T47D (cell line): ENCODE measurements around the gene PEX11B.

Experiments
- DNase-seq, 2 experiments: peaks; one replicate each; pipeline versions ENCODE4 v3.0.0 to v3.0.0-alpha.2; 2011 to 2012; ENCODE audit warnings: low read depth in 1 of 2, low spot score in 1 of 2
- JUND ChIP-seq: IDR thresholded peaks from 2 replicates; pipeline ENCODE4 v1.6.1; 2012; ENCODE audit warnings: low read depth
- in situ Hi-C: cut with HindIII; loops from 2 replicates; pipeline ENCODE4 v1.10.0; 2016; ENCODE audit warnings: low sequenced_read_pairs, low pct_unique_long_range_greater_than_20kb

Gene PEX11B

DNA sequence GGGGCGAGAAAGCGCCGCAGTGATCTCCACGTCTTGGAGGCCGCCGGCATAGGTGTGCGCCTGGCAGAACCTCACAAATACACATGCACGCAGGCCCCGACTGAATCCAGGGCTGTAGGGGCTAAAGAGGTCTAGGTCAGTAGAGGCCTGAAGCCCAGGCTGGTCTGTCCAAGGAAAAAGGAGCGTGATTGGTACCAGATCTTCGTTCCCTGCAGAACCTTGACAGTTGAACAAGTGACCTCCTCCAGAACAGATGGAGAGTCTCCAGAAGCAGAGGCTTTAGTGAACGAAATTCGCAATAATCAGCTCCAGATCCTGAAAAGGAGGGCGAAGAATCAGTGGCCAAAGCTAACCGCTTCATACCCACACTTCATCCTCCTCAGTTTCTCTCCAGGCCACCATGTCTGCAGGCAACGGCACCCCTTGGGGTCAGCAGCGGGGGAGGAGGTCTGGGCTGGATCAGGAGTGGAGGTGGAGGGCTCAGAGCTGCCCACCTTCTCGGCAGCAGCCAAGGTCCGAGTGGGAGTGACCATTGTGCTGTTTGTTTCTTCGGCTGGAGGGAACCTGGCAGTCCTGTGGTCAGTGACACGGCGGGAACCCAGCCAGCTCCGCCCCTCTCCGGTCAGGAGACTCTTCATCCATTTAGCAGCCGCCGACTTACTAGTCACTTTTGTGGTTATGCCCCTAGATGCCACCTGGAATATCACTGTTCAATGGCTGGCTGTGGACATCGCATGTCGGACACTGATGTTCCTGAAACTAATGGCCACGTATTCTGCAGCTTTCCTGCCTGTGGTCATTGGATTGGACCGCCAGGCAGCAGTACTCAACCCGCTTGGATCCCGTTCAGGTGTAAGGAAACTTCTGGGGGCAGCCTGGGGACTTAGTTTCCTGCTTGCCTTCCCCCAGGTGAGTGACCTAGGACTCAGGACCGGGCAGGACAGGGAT is 749 bp upstream of the PEX11B start:
- DNase-seq, result peak; percentile 77
- TF ChIP-seq JUND, result no peak
- in situ Hi-C loops, result no loop called here

DNA sequence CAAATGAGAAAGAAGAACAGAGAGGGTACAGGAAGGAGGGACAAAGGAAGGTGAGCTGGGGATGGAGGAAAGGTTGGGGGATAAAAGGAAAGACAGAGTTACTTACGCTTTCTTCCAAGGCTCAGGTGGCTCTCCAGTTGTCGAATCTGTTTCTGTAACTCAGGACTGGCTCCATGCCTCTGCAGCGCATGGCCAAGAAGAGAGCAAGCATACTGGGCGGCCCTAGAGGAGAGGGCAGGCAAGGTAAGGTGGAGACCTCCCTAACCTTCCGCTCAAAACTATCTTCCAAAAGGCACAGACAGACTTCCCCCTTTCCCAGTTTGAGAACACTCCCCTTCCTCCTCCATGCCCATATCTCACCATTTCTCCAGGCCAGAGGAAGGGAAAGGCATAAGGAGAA is 922 bp downstream of the PEX11B start:
- no peak for TF ChIP-seq JUND
- DNase-seq, result no peak
- in situ Hi-C loops, result no loop called here

DNA sequence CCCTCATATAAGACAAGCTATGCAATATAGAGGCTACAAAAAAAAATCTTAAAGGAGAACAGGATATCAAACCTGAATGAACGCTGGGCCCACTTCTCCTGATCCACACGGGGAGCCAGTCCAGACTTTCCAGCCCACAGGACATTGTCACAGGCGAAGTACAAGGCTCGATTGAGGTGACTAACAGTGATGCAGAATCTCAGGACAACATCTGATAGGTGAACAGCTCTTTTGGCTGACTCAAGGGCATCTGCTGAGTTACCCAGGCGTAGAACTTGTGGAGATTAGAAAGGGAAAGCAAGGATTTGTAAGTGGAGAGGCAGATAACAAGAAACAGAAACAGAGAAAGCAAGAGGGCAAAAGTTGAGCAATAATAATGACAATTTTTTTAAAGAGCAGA is 1.8 kb downstream of the PEX11B start:
- no peak for TF ChIP-seq JUND
- in situ Hi-C loops, result no loop called here
- no peak for DNase-seq

DNA sequence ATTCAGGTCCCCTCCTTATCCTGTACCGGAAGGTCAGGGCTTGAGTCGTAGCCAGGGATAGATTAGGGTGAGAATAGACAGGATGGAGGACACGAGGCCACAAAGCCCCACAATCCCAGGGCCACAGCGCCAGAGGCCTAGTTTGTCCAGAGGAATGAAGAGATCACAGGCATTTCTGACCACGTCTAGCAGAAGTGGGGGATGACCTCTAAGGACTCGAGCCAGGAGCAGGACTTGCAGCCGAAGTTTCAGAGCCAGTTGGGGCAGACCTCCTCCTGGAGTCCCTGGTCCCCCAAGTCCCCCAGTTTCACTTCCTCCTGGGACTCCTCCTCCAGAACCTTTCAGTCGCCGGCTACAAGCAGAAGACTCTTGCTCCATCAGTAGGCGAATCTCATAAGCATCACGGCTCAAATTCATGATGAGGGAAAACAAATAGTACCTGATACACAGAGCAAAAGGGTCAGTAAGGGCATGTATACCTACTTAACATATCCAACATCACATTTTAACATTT is 6.3 kb downstream of the PEX11B start:
- DNase-seq, result no peak
- TF ChIP-seq JUND, result no peak
- in situ Hi-C loops, result no loop called here

DNA sequence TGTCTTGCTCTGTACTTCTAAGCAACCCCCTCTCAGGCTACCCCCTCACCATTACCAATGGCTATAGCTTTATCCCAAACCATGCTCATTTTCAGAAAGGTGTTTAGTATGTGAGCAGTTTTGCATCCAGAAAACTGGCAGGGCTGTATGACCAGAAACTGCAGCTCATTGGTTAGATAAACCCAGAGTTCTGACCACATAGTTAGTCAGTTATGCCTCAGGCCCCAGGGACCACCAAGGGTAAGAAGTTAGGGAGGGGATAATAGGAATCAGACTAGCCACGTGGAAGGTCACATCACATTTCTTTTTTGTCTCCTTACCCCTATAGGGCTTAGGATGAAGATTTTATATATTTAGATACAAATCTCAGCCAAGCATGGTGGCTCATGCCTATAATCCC is 9.9 kb downstream of the PEX11B start:
- in situ Hi-C loops, result no loop called here

DNA sequence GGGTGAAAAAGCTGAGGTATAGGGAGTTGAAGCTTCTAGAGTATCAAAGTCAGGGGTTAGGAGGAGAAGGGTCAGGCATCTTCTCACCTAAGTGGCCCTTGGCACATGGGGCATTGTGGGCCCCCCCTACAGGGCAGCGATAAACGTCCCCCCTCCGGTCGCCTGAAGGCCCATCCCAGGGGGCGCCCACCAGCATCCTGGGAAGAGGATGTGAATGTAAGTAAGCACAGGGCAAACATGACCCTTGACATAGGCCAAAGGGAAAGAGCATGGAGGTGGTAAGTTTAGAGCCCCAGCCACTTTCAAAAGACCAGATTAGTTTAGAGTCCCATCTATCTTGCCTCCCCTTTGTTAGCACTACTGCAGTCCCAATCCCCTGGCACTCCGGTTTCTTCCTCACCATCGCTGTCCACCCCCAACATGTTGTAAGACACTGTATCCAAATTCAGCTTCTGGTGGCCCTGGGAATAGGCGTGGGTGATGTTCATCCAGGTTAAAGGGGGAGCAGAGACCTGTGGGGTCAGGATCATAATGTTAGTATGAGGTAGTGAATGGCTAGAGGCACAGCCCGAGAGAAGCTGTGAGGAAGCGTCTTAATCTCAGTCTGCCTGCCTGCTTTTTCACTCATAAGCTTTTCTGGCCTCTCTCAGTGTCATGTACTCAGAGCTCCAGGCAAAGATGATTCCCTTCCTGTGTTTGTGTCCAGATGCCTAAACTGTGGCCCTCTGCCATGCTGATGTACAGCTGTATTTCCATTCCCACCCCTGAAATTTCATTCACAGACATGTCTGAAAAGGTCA is 11.4 kb downstream of the PEX11B start:
- in situ Hi-C loops, result no loop called here
- no peak for TF ChIP-seq JUND
- no peak for DNase-seq

More for the DNA sequence above, 9.9 kb downstream of the PEX11B start:
- DNase-seq, result no peak
- TF ChIP-seq JUND, result no peak

DNA sequence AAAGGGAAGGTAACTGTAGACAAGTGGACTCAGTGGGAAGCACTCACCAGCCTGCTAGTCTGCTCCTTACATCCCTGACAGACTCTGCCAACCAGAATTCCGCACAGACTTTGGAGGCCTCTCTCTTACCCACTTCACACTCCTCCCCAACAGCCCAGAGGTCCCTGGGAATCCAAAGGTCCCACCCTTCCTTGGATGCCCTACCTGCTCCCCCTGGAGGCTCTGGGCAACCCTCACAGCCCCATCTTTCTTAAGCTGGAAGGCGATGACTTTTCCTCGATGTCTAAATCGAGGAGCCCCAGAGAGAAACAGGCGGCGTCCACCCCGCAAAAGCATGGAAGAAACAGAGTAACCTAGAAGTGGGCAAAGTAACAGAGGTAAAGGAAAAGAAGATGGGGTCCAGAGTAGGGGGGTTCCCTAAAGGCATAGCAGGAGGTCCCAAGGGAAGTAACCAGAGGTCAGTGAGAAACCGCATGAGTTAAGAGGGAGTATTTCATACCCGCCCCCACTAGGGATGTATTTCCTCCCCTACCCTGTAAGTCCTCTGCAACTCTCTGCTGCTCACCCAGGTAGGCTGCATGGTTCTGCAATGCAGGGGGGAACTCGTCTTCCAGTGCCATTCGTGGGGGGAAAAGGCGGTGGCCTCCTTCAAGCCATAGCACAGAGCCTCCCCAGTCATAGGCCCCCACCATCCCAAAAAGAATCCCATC is 17.1 kb downstream of the PEX11B start:
- in situ Hi-C loops, result no loop called here

DNA sequence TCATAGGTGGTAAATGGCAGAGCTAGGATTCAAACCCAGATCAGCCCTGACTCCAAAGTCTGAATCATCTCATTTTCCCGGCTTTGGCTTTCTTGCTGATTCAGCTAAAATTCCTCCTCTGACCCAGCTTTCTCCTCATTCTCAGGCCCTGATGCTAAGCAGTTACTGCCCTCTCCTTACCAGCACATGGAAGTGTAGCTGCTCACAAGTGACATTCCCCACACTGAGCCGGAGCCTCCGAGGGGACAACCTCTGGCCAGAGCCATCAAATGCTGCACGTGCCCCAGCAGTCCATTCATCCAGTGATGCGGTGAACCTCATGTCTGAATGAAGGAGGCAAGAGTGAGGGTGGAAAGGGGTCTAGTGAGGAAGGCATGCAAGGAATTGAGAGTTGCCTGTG is 19.8 kb downstream of the PEX11B start:
- in situ Hi-C loops, result no loop called here
- TF ChIP-seq JUND, result no peak
- DNase-seq, result no peak

More for the DNA sequence above, 17.1 kb downstream of the PEX11B start:
- DNase-seq, result no peak
- no peak for TF ChIP-seq JUND

DNA sequence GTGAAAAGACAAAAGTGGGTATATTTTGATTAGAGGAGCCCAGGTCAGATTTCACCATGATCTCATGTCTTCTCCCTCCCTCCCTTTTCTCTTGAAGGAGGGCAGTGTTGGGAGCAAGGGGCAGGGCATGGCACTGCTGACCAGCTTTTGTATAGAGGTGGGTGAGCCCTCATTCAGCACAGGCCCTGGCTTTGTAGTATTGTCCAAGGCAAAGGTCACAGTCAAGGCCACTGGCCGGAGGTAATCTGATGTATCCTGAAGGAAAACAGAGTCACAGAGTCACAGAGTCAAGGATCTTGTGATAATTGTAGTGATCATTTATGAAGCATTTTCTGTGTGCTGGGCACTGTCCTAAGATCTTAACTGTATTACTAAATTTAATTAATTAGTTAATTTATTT is 20.5 kb downstream of the PEX11B start:
- DNase-seq, result no peak
- TF ChIP-seq JUND, result no peak
- in situ Hi-C loops, result no loop called here

DNA sequence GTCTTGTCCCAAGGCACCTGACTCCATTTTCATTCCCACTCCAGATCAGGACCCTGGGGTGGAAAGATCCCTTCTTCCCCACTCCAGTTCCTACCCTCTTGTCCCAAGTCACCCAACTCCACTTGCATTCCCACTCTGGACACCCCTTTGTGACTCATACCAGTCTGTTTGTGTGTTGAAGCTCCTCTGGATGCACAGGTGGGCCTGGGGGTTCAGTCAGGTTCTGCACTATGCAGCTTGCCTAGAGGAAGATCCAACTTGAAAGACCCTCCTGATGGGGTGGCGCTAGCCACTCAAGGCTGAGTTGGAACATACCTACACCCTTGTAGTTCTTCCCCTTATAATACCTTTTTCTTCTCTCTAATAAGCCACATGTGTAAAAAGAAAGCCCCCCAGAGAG is 23.0 kb downstream of the PEX11B start:
- no peak for TF ChIP-seq JUND
- in situ Hi-C loops, result no loop called here
- DNase-seq, result no peak

DNA sequence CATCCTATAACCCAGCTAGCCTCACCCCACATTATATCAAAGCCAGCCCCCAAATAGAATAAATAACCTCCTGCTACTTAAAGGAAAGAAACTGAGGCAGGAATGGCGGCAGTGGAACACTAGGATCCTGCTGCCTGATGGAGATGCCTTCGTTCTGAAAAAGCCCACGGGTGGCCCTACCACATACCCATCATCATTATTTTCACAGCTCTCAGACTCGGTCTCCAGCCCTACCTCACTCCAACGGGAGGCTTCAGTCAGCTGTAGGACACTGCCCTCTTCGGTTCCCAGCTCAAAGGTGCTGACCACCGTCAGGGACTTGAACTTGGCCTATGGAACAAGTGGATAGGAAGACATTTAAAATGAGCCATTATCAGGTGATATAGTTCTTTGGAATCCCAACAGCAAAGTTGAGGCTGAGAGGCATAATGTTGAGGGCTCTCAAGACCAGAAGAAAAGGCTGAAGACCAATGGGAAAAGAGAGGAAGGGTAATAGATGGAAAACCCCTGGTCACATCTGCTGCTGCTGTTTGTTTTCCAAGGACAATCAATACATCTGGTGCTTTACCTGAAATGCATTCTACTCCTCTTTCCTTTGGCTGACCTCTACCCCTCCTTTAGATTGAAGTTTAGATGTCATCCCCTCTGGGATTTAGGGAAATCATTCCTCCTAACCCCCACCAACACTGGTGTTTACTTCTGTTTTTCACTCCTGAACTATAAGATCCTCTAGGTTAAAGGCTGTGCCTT is 25.0 kb downstream of the PEX11B start:
- in situ Hi-C loops, result no loop called here
- DNase-seq, result no peak

DNA sequence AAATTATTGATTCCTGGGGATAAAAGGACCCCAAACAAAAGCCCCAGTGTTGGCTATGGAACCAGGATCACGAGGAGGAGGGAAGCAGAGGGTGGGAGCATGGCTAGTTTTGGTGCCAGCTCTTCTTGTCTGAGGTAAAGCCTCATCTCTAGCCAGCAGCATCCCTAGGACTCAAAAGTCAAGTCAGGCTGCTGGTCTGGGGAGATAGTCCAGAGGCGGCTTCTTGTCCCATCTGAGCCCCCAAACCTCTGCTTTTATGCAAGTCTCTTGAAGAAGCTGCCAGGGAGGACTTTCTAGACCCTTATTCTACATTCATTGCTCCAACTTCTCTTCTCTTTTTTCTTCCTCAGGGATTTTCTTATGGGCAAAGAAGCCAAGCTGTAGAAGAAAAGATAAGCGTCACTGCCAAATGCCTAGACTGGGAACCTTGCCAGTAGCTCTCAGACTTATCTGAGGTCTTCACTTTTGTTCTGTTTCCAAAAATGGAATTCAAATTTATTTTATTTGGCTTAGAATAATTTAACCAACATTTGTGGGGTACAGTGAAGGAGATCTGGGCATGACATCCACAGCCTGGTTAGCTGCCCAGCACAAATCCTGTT is 25.9 kb downstream of the PEX11B start:
- TF ChIP-seq JUND, result no peak
- DNase-seq, result no peak
- in situ Hi-C loops, result no loop called here

More for the DNA sequence above, 25.0 kb downstream of the PEX11B start:
- TF ChIP-seq JUND, result no peak
